ENCODE measurements around the gene ATP6AP2.
"Not testable (repeated sequence)": the region's sequence is repeated elsewhere in the genome, so short reads cannot be mapped to it uniquely, and the experiment has no call there.

Gene ATP6AP2

GRCh38 chrX:40578039-40578695 is 2.6 kb upstream of the ATP6AP2 start:
- TF ChIP-seq ZFX (IDR thresholded peaks at IDR 0.05) (no peak), CTCF (conservative IDR thresholded peaks at IDR 0.05) (no peak)
- no peak overlapping the region for H3K27ac ChIP-seq

- TF ChIP-seq CTCF (conservative IDR thresholded peaks at IDR 0.05) = no peak
- TF ChIP-seq ZFX (IDR thresholded peaks at IDR 0.05) = no peak
- H3K27ac ChIP-seq = no peak overlapping the region
Observed at GRCh38 chrX:40579141-40579540, 1.6 kb upstream of the ATP6AP2 start.

- TF ChIP-seq ZFX (IDR thresholded peaks at IDR 0.05) (no peak), CTCF (conservative IDR thresholded peaks at IDR 0.05) (no peak)
- peak overlapping the region; percentile 75 for H3K27ac ChIP-seq
Observed at GRCh38 chrX:40579900-40580536, 752 bp upstream of the ATP6AP2 start.

GRCh38 chrX:40581336-40581920 is 658 bp downstream of the ATP6AP2 start:
- TF ChIP-seq ZFX (IDR thresholded peaks at IDR 0.05) (no peak; the same call in 1 of the 2 replicates), CTCF (conservative IDR thresholded peaks at IDR 0.05) (no peak)
- H3K27ac ChIP-seq = peak overlapping the region; percentile 75

- H3K27ac ChIP-seq = not testable (repeated sequence)
Observed at GRCh38 chrX:40582178-40582577, 1.4 kb downstream of the ATP6AP2 start.

- H3K27ac ChIP-seq = no peak overlapping the region
- TF ChIP-seq CTCF (conservative IDR thresholded peaks at IDR 0.05) = no peak
- no peak for TF ChIP-seq ZFX (IDR thresholded peaks at IDR 0.05)
Observed at GRCh38 chrX:40582811-40583210, 2.0 kb downstream of the ATP6AP2 start.

- not testable (repeated sequence) for H3K27ac ChIP-seq
Observed at GRCh38 chrX:40587623-40588022, 6.9 kb downstream of the ATP6AP2 start.

- H3K27ac ChIP-seq = not testable (repeated sequence)
Observed at GRCh38 chrX:40589616-40590321, 9.0 kb downstream of the ATP6AP2 start.

Data from C4-2B (cell line).